Activated T-cell treated with anti-CD3 and anti-CD28 coated beads, Interleukin-2, amount 50 U/mL, for 48 hours (primary cell): ENCODE data around the gene SNRNP25.

Source experiments
- DNase-seq, 2 experiments: peaks; one replicate each; pipeline ENCODE4 v3.0.0-alpha.2; 2020

SNRNP25 gene

DNA sequence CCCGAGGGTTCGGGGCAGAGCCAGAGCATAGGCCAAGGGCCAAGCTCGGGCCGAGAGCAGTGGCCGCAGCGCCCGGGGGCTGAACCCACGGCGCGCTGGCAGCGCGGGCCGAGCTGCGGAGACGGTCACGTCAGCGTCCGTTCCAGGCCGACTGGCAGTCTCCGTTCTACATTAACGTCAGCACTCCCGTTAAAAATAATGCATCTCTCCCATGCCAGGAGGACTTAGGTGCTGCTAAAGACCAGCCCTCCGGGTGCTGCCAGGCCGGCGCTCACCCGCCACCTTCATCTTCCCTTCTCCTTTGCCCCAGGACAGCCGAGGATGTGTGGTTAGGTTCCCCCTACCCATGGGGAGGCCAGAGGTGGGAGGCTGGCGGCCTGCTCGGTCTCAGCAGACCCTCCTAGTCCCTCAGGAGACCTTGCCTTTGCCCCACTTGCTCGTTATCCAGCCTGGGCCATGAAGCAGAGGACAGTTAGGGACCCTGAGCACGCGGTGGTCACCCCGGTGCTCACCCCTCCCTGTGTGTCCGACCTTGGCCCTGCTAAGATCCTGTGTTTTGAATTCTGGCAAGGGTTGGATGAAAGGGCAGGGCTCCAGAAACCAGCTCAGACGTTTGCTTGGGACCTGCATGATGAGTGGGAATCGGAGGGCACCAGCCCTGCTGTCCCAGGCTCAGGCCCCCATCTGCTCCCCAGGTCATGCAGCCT is 25.0 kb downstream of the SNRNP25 start:
- no peak for DNase-seq

- no peak for DNase-seq
Observed at GRCh38 chr16:79151-80054, 25.8 kb downstream of the SNRNP25 start.

DNA sequence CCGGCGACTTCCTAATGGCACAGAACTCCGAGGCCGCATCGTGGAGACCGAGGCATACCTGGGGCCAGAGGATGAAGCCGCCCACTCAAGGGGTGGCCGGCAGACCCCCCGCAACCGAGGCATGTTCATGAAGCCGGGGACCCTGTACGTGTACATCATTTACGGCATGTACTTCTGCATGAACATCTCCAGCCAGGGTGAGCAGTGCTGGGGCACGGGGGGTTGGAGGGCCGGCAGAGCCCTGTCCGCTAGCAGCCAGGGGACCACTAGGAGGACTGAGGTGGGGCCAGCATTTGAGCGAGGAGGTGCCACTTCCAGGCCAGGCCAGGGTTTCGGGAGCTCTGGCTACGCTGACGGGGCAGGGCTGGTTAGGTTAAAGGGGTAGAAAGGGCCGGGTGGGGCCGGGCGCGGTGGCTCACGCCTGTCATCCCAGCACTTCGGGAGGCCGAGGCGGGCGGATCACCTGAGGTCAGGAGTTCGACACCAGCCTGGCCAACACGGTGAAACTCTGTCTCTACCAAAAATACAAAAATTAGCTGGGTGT is 29.5 kb downstream of the SNRNP25 start:
- no peak for DNase-seq

GRCh38 chr16:83781-84615 is 30.4 kb downstream of the SNRNP25 start:
- DNase-seq = peak in 1 of 2 experiments; percentile 59

GRCh38 chr16:84718-85406 is 31.2 kb downstream of the SNRNP25 start:
- DNase-seq = peak; percentile 76 to 80

DNA sequence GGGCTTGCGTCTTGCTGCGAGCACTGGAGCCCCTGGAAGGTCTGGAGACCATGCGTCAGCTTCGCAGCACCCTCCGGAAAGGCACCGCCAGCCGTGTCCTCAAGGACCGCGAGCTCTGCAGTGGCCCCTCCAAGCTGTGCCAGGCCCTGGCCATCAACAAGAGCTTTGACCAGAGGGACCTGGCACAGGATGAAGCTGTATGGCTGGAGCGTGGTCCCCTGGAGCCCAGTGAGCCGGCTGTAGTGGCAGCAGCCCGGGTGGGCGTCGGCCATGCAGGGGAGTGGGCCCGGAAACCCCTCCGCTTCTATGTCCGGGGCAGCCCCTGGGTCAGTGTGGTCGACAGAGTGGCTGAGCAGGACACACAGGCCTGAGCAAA is 31.8 kb downstream of the SNRNP25 start:
- DNase-seq = no peak

DNA sequence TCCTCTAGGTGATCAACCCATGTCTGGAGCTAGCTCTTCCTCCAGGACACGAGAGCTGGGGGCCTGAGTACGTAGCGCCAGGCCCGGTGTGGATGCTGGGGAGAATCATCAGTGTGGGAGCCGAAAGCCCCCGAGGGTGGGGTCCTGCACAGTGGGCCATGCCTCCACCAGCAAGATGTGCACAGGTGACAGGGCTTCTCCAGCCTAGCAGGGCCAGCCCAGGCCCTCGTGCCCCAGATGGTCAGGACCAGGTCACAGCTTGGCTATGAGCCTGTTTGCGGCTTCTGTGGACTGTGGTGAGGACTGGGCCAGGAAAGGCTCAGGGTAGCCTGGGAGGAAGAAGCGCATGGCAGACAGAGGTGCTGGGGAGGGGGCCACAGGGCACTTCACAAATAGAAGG is 32.2 kb downstream of the SNRNP25 start:
- no peak for DNase-seq

- no peak for DNase-seq
Observed at GRCh38 chr16:86483-86952, 32.9 kb downstream of the SNRNP25 start.

DNA sequence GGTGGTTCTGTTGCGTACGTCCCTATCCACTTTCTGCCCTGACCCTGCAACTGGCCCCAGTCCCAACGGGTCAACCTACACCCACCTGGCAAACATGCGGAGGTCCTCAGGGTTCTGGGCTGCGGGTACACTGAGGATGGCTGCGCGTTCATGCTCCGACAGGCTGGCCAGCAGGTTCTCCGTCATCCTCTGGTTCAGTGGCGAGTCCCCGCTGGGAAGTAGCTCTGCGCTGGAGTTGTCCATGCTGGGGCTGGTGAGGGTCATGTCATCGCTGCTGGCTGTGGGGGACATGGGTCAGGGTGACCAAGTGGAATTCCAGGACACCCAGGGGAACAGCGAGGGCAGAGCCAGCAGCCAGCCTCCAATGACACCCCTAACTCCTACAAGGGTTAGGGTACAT is 35.0 kb downstream of the SNRNP25 start:
- DNase-seq = no peak

DNA sequence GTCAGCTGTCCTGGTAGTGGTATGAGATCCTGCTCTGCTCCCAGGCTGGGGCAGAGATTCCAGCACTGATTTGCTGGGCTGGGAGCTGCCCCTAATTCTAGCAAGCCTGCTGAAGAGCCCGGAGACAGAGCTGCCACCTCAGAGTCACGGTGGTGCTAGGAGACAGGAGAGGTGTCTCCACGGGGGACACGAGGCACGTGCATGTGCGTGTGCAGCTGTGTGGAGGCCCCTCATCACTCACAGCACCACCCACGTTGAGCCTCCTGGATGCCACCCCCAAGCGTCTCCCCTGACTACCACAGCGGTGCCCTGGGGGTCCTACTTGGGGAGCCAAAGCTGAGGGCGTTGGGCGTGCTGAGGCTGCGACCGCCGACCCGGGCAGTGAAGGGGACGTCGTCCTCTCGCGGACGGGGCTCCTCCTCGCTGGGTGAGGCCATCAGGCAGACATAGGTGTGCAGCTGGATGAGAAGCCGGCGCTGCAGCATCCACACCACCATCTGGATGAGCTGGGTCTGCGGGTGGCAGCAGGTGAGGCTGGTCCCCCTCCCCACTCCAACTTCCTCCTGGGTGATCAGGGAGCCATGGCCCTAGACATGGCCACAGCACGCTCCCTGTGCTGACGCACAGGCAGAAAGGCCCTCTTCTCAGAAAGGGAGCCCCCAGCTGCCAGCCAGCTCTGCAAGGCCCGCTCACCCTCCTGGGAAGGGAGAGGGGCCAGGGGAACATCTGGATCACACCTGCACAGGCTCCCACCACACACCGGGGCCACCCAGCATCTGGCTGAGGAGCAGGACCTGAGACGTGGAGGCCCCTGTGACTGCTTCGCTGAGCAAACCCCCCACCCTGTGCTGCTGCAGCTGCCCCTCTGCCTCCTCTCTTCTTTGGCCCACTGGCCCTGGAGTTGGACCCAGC is 36.0 kb downstream of the SNRNP25 start:
- DNase-seq = no peak

DNA sequence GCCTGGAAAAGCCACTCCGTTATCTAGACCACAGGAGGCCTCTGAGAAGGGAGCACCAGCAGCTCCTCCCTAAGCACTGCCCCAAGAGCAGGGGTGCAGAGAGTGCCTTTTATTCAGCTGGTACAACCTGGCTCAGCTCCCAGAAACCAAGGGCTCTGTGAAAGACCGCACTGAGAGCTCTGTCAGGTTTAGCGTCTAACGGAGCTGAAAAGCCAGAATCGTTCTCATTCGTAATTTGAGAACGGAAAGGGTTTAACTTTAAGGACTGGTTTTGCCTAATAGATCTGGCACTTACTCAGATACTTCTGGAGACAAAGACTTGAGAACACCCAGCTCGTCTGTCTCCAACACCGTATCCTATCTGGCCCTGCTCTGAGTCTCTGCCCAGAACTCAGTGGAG is 37.9 kb downstream of the SNRNP25 start:
- no peak for DNase-seq

GRCh38 chr16:92431-93339 is 39.1 kb downstream of the SNRNP25 start:
- no peak for DNase-seq

GRCh38 chr16:94918-95265 is 41.3 kb downstream of the SNRNP25 start:
- DNase-seq = no peak

DNA sequence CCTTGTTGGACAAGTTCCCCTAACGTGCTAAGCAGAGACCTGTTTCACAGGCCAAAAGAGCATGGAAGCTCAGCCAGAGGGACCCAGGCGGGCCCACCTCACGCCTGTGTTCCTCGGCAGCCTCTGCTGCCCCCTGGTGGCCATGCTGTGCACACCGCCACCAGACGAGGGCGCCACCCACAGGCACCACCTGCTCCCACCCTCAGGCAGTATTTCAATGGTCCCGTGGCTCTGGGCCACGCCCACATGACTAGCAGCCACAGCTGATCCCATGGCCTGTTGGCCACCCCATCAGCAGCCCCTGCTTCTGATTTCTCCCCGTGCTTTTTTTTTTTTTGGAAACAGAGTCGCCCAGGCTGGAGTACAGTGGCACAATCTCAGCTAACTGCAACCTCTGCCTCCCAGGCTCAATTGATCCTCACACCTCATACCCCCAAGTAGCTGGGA is 43.3 kb downstream of the SNRNP25 start:
- peak; percentile 94 to 96 for DNase-seq

- DNase-seq = no peak
Observed at GRCh38 chr16:97822-98221, 44.2 kb downstream of the SNRNP25 start.

- DNase-seq = no peak
Observed at GRCh38 chr16:100989-101388, 47.4 kb downstream of the SNRNP25 start.

DNA sequence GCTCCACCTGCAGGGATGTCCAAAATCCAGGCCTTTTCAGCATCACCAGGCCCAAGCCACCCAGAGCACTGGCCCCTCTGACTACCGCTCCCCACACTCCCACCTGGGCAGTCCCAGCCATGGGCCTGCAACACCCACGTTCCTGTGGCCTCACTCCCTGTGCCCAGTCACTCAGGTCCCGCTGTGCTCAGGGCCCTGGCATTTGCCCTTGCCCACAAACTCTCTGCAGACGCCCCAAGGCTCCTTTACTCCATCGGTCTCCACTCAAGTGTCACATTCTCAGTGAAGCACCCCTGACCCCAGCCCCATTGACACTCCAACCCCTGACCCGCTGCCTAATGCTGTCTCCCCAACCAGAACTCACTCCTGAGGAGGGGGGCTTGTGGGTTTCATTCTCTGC is 48.0 kb downstream of the SNRNP25 start:
- no peak for DNase-seq

- no peak for DNase-seq
Observed at GRCh38 chr16:102060-102855, 48.6 kb downstream of the SNRNP25 start.

GRCh38 chr16:104355-104754 is 50.7 kb downstream of the SNRNP25 start:
- DNase-seq = no peak
